ENCODE results near the gene SLC8A3.
A peak's percentile ranks its signal among the peaks of the same experiment; 100 is the strongest.
"Not testable (repeated sequence)": the region's sequence is repeated elsewhere in the genome, so short reads cannot be mapped to it uniquely, and the experiment has no call there.

The SLC8A3 gene

GRCh38 chr14:70188659-70189455, at the start of gene SLC8A3:
TSS of gene SLC8A3 (minus strand) at chr14:70188951. CDS start at chr14:70168422, 20,529 bp downstream.
- no peak for TF ChIP-seq CTCF (IDR thresholded peaks at IDR 0.05; ENCODE audit: control insufficient read depth, insufficient read depth, low read depth, low read length, missing control alignments)
- no peak for DNase-seq (ENCODE audit: low read depth)
- peak within 1 kb of the TSS; percentile 49 for H3K4me3 ChIP-seq (ENCODE audit: control insufficient read depth, low read depth, low read length)

GRCh38 chr14:70237710-70238109, 49.0 kb upstream of the SLC8A3 start:
- no peak overlapping the region for H3K4me3 ChIP-seq (ENCODE audit: control insufficient read depth, low read depth, low read length)
- no peak for TF ChIP-seq CTCF (IDR thresholded peaks at IDR 0.05; ENCODE audit: control insufficient read depth, insufficient read depth, low read depth, low read length, missing control alignments)
- DNase-seq (ENCODE audit: low read depth), result no peak

- H3K4me3 ChIP-seq (ENCODE audit: control insufficient read depth, low read depth, low read length), result no peak overlapping the region
- no peak for TF ChIP-seq CTCF (IDR thresholded peaks at IDR 0.05; ENCODE audit: control insufficient read depth, insufficient read depth, low read depth, low read length, missing control alignments)
- DNase-seq (ENCODE audit: low read depth), result no peak
Measured at GRCh38 chr14:70234066-70234950, 45.6 kb upstream of the SLC8A3 start.

GRCh38 chr14:70231756-70232544, 43.2 kb upstream of the SLC8A3 start:
- not testable (repeated sequence) for DNase-seq (ENCODE audit: low read depth)

GRCh38 chr14:70229877-70230640, 41.3 kb upstream of the SLC8A3 start:
- not testable (repeated sequence) for DNase-seq (ENCODE audit: low read depth); H3K4me3 ChIP-seq (ENCODE audit: control insufficient read depth, low read depth, low read length)

More at GRCh38 chr14:70231756-70232544, 43.2 kb upstream of the SLC8A3 start:
- not testable (repeated sequence) for H3K4me3 ChIP-seq (ENCODE audit: control insufficient read depth, low read depth, low read length)

- H3K4me3 ChIP-seq (ENCODE audit: control insufficient read depth, low read depth, low read length), result no peak overlapping the region
- no peak for DNase-seq (ENCODE audit: low read depth)
- no peak for TF ChIP-seq CTCF (IDR thresholded peaks at IDR 0.05; ENCODE audit: control insufficient read depth, insufficient read depth, low read depth, low read length, missing control alignments)
Measured at GRCh38 chr14:70213721-70214282, 25.1 kb upstream of the SLC8A3 start.
